GM18858 (cell line): ENCODE data around the gene SLC9A6.
"Not testable (repeated sequence)": the region's sequence is repeated elsewhere in the genome, so short reads cannot be mapped to it uniquely, and the experiment has no call there.

Experiments used
- ATAC-seq: cut with Tn5 transposase; IDR thresholded peaks from one replicate; pipeline ENCODE4 v1.9.1; 2021; ENCODE audit not compliant: unreplicated experiment

Gene SLC9A6

GRCh38 chrX:136028383-136028984, 43.2 kb downstream of the SLC9A6 start:
- ATAC-seq, result peak; percentile 78

DNA sequence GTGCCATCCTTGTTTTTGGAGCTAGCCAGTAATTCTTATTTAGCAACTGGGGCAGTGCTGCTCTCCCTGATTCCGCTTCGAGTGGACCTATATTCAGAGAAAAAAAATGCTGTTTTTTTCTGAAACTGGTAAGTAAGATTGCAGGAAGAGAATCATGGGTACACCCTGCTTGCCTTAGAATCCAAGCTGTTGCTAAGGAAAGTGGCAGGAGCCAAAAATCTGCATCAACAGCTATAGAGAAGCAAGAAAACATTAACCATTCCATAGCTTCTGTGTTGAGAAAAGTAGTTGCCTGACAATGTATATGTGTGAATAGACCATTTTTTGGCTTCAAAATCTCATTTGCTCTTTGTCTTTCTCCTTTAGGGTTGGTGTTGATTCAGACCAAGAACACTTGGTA, 44.5 kb downstream of the SLC9A6 start:
- no peak for ATAC-seq

DNA sequence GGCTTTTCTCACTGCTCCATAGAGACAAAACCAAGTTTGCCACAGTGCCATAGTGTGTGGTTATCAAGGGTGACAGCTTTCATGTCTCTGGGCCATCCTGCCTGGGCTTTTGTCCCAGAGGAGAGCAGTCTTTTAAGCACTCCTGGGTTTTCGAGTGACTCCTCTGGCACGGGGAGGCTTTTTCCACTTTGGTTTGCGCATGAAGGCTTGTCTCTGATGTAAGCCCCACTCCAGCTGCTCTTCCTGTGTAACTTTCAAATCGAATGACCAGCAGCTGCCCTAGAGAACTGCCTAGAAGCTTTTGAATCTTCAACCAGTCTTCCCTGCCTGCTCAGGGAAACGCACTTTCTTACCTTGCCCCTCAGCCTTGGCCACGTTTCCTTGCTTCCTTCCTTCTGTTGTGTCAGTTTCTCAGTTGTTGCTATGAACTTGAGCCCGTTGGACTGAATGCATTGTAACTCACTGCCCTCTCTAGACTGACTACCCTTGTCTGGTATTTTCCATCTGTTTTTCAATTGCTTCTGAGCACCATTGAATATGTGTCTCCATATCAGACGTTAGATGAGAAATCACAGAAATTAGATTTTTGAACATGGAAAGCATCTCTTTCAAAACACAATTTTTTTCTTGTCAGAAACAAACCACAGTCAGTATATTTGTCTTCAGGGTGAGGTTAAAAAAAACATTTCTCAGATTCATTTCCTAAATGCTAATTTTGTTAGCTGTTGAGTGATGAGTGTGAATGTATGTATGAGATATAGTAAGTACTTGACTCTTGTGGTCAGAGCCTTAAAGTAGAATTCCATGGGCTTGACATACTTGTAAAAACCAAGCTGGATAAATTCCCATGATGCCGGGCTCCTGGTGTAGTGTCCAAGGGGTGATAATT, 45.3 kb downstream of the SLC9A6 start:
- no peak for ATAC-seq

DNA sequence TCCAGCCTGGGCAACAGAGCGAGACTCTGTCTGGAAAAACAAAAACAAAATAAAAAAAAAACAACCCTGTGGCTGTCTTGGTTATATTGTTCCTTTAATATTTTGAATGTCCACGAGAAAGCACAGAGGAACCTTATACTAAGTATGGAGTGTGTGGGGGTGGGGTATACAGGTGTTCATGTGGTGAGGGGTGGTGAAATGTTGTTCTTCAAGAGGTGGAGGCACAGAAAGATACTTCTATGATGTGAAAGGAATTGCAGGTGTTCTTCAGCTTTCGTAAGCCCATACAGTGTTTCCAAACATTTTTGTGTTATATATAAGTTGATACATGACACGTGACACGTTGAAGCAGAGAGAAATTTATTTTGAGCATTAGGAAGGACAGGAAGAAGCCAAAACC, 46.4 kb downstream of the SLC9A6 start:
- no peak for ATAC-seq

- no peak for ATAC-seq
These were observed 47.1 kb downstream of the SLC9A6 start for GRCh38 chrX:136032370-136032769.

DNA sequence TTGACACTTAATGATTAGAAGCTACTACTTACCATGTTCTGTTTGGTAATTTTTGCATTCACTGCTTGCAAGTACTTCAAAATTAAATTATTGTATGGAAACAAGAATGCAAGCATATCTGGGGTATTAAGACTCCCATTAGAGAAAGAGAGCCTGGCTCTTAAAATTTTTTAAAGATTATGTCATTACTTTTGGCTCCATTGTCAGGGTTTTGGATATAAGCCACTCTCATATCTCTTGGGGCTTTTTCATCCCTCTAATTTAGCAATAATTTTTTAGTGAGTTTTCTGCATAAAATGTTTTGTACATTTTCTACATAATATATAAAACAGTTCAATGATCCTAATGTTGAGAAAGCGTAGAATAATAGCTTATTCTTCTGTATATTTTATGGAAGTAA, 49.4 kb downstream of the SLC9A6 start:
- no peak for ATAC-seq

- no peak for ATAC-seq
These were observed 50.4 kb downstream of the SLC9A6 start for GRCh38 chrX:136035663-136036062.

DNA sequence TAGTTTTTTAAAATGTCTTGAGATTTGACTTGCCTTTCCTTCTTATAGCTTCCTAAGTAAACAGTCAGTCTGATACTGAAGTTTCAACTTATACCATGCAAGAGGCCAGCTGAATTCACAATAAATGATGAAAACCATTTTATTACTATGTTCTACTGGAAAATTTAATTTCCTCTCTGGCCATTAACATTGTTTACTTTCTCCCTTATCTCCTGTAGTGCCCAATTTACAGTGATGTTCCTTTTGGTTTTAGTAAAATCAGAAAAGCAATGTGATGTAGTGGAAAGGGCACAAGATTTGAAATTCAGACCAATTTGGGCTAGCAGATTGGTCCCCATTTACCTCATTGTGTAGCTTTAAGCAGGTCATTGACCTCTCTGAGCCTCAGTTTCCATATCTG, 54.2 kb downstream of the SLC9A6 start:
- ATAC-seq, result no peak

DNA sequence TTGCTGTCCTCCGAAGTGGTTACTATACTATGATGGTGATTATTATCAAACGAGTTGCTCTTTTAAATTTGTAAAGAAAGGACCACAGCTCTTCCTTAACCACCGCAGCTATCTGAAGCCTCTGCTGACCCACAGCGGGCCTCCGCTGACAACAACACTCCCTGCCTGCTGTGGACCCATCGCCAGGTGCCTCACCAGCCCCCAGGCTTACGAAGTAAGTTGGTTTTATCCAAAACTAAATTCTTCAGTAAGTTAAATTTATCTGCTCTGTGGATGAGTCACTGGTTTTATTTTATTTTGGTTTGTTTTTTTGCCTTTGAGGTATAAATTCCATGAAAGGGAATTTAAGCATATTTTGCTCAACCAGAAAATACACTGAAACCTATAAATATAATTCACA, 54.7 kb downstream of the SLC9A6 start:
- no peak for ATAC-seq

GRCh38 chrX:136041254-136041812, 56.1 kb downstream of the SLC9A6 start:
- ATAC-seq, result no peak

DNA sequence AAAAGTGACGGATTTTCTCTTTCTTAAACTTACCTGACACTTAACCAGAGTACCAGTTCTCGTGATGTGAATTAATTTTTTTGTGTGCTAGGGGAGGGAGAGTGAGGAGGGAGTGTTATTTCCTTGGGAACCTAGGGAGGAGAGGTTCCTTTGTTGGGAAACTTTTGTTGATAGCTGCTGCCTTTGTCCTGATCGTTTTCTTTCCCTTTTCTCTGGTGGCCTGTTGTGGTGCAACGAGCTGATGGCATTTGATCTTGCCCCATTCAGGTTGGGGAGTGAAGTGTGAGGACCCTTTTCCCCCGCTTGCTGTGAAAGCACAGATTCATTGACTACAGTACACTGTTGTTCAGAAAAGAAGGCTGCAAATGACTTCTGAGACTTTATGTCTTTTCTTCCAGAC, 59.8 kb downstream of the SLC9A6 start:
- ATAC-seq, result no peak

DNA sequence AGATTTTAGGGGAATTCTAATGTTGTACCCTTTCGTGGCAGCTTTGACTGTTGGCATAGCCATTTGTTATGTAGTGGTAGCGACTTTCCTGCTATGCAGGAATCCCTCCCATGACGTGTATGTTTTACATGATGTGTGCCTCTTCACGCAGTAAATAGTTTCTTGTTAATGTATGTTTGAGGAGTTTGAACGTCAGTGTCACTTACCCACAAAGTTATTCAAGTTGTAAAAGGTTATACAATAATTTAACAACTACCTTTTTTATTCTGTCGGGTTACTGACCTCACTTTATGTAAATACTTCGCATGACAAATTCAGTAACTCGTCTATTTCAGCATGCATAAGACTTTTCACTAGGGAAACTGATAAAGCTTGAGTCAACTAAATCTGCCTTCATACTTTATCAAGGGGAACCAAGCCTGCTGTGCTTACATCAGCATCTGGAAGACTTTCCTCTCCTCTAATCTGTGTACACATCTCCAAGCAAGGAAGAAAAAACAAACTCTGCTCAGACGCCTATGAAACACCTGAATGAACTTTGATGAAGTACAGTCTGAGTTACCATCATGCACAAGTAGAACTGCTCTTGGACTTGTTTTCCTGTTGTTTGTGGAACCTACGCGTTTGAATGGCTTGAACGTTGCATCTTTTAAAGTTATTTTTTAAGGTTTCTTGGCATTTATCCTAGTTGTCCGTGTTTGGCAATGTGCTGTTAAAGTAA, 61.2 kb downstream of the SLC9A6 start:
- ATAC-seq, result no peak

DNA sequence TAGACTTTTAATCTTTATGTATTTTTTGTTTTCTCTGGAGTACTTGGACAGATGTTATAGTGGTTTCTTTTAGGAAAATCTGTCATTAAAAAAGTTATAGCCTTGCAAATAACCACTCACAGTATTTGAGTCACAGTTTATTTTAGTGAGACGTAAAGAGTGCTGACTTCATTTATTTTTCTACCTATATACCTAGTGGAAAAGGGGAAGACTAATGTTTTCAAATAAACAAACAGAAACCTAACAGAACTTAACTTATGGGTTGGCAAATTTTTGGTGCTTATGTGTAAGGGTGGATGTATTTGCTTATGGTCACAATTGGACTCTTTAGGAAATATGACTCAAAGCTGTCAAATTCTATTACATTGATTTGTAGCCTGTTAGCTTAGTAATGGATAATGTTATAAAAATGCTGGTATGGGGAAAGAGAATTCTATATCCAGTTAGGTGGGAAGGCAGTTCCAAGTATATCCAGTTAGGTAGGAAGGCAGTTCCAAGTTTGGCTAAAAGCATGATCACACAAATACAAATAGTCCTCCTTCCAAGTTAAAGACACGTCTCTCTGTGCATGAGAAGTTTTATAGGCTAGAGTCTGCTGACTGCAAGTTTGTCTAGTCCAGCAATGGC, 61.9 kb downstream of the SLC9A6 start:
- no peak for ATAC-seq

DNA sequence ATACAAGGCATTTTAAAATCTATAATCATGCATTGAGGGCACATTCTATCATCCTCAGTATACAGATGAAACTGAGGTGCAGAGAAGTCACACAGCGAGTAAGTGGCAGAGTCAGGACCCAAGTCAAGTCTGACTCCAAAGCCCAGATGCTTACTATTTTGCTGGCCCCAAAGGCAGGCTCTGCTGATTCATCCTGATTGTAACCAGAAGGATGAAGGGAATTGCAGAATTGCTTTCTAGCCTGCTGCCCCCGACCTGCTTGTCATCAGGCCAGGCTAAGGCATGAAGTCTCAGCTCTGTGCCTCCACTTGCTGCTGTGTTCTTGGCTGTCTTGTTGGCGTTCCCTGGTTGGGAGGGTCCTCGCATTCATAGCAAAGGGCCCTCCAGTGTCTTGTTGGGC, 62.7 kb downstream of the SLC9A6 start:
- no peak for ATAC-seq

GRCh38 chrX:136048446-136048845, 63.2 kb downstream of the SLC9A6 start:
- ATAC-seq, result no peak

DNA sequence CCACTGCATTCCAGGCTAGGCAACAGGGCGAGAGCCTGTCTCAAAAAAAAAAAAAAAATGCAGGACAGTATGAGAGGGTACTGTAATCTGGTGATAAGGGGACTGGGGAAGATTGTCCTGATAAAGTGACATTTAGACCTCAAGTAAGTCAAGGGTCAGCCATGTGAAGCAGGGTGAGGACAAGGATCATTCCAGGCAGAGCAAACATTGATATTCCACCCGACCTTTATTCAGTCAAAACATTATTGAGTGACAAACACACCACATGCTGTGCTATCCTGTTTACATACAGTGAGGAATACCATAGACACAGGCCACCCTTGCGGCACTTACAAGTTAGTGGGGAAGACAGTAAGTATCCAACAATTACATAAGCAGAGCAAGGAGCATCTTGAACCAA, 64.4 kb downstream of the SLC9A6 start:
- no peak for ATAC-seq

DNA sequence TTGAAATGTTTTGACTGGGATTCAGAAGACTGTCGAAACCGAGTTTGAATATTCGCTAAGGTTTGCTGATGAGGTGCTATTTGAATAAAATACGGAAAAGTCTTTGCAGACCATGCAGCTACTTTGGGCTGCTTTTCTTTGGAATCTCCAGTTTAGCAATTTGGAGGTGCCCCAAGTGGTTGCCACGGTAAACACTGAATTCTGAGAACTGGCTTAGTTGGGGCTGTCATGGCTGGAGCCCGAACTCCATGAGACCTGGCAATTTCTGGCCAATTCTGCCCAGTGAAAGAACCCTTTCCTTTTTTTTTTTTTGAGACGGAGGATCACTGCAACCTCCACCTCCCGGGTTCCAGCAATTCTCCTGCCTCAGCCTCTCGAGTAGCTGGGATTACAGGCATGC, 65.6 kb downstream of the SLC9A6 start:
- not testable (repeated sequence) for ATAC-seq

GRCh38 chrX:136051611-136052010, 66.4 kb downstream of the SLC9A6 start:
- no peak for ATAC-seq

- no peak for ATAC-seq
These were observed 70.5 kb downstream of the SLC9A6 start for GRCh38 chrX:136055651-136056221.

- no peak for ATAC-seq
These were observed 72.3 kb downstream of the SLC9A6 start for GRCh38 chrX:136057567-136057966.

DNA sequence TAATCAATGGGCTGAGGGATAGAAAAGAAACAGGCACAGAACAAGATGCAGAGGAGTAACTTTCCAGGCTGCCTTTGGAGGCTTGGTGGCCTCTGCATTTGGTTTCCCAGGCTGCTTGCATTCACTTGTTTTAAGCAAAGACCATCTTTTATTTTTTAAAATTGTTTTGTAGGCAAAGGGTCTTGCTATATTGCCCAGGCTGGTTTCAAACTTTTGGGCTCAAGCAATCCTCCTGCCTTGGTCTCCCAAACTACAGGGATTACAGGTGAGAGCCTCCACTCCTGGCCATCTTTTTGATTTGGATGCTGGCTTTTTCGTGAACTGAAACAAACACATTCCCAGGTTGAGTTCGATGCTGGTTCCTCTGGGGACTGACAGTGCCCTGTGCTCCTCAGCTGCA, 74.1 kb downstream of the SLC9A6 start:
- no peak for ATAC-seq
